ENCODE measurements around the gene IDUA. TPM values are rescaled to one million over a fixed set of nuclear protein-coding genes. Genes with fewer than 3 reads are reported as not detected.

IDUA gene
- total and polyA plus RNA-seq, 2 donors (not counting 1 experiment from before 2014, with no cell fraction given), result 57.0 to 67.4 TPM

DNA sequence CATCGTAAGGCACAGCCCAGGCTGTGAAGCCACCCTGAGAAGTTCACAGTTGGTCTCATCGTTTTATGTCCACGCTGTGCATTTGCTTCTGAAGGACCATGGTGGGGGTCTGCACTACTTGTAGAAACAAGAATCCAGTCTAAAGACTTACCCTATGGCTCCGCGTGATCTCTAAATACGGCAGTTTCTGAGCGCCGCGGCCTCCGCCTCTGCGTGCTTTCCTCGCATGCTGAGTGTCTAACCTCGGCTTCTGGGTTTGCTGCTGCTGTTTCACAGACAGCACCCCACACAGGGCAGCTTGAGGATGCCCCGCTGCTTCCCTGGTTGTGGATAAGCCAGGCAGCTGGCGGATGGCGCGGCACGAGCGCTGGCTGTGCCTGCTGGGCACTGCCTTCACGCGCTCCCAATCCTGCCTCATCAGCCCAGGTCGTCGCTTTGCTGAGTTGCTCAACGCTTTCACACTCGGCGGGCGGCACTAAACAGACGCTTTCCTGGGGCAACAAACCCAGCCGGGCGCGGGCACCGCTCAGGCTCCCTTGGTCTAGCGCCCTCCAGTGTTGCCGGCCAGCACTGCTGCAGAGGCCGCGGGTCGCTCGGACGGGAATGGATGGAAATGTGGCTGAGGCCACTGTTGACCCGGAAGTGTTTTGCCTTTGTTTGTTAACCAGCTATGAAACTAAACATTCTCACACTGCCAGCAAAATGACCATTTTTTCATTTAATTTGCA is 63.8 kb downstream of the IDUA start:
- no peak overlapping the region for H3K27ac Mint-ChIP-seq
- H3K27me3 ChIP-seq (replicated peaks in 1 of 4; ENCODE audit: control extremely low read depth in 1 of 4, control insufficient read depth in 3 of 4, insufficient read depth in 4 of 4, low read length in 3 of 4), result peaks cover 0 to 15% (median 4%) of the 10 kb centered on the region in 4 experiments
- H3K9me3 ChIP-seq (ENCODE audit: control extremely low read depth in 1 of 3, control insufficient read depth in 2 of 3, insufficient read depth in 1 of 3, low read length in 2 of 3), result peaks cover 0 to 30% (median 0%) of the 10 kb centered on the region in 3 donors
- peaks cover 5% of the 10 kb centered on the region for H3K4me1 Mint-ChIP-seq
- no peak overlapping the region for H3K27ac ChIP-seq (ENCODE audit: low read length in 2 of 2)
- 89% methylated on average over 39 of the region's 40 CpGs for WGBS (ENCODE audit: insufficient coverage)
- H3K36me3 ChIP-seq (replicated peaks in 1 of 2; ENCODE audit: control extremely low read depth in 1 of 2, control insufficient read depth in 1 of 2, extremely low read depth in 1 of 2, insufficient read depth in 2 of 2, low read length in 1 of 2), result no peaks in the 10 kb centered on the region
- intact Hi-C loops (cut with micrococcal nuclease), result no loop called here
- peaks cover 12% of the 10 kb centered on the region for H3K27me3 Mint-ChIP-seq
- DNase-seq (no peak), ATAC-seq (ENCODE audit: low read depth) (no peak)
- CTCF ChIA-PET, result interaction anchor here (1.1 kb wide), 1 partner anchor 23 kb away, joined by 3 read pairs; no protein-coding TSS in a partner anchor
- no peaks in the 10 kb centered on the region for H3K79me2 ChIP-seq (ENCODE audit: control insufficient read depth, insufficient read depth, low read length)
- no peak overlapping the region for H2AFZ ChIP-seq (ENCODE audit: insufficient read depth, low read depth, low read length, poor library complexity, severe bottlenecking)
- H3K4me2 ChIP-seq (replicated peaks; ENCODE audit: low read depth, low read length, poor library complexity, severe bottlenecking), result no peak overlapping the region
- no peaks in the 10 kb centered on the region for H4K20me1 ChIP-seq (ENCODE audit: control insufficient read depth, insufficient read depth, low read length, poor library complexity, severe bottlenecking)
- no peak overlapping the region for H3K4me3 Mint-ChIP-seq
- H3K9ac ChIP-seq (ENCODE audit: low read length), result no peak overlapping the region
- no peak overlapping the region for H3K4me3 ChIP-seq (ENCODE audit: control extremely low read depth in 1 of 5, extremely low read depth in 1 of 5, insufficient read depth in 1 of 5, low read depth in 2 of 5, low read length in 4 of 5)
- H3K9me3 Mint-ChIP-seq (ENCODE audit: insufficient read depth), result no peaks in the 10 kb centered on the region
- POLR2A ChIA-PET, result no interaction called here
- peaks cover 3 to 9% of the 10 kb centered on the region in 2 donors for H3K4me1 ChIP-seq (ENCODE audit: control insufficient read depth in 2 of 2, insufficient read depth in 2 of 2, low read length in 2 of 2)
- TF ChIP-seq, protein P1, sequence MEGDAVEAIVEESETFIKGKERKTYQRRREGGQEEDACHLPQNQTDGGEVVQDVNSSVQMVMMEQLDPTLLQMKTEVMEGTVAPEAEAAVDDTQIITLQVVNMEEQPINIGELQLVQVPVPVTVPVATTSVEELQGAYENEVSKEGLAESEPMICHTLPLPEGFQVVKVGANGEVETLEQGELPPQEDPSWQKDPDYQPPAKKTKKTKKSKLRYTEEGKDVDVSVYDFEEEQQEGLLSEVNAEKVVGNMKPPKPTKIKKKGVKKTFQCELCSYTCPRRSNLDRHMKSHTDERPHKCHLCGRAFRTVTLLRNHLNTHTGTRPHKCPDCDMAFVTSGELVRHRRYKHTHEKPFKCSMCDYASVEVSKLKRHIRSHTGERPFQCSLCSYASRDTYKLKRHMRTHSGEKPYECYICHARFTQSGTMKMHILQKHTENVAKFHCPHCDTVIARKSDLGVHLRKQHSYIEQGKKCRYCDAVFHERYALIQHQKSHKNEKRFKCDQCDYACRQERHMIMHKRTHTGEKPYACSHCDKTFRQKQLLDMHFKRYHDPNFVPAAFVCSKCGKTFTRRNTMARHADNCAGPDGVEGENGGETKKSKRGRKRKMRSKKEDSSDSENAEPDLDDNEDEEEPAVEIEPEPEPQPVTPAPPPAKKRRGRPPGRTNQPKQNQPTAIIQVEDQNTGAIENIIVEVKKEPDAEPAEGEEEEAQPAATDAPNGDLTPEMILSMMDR (IDR thresholded peaks at IDR 0.05), result no peak
- no peak for TF ChIP-seq EZH2 (IDR thresholded peaks at IDR 0.05; ENCODE audit: borderline replicate concordance, insufficient read depth, low read depth, low read length, poor library complexity, severe bottlenecking)

- DNase-seq (no peak), ATAC-seq (ENCODE audit: low read depth) (no peak)
- no peak overlapping the region for H3K4me3 Mint-ChIP-seq
- no peak overlapping the region for H3K4me3 ChIP-seq (ENCODE audit: control extremely low read depth in 1 of 5, extremely low read depth in 1 of 5, insufficient read depth in 1 of 5, low read depth in 2 of 5, low read length in 4 of 5)
- H4K20me1 ChIP-seq (ENCODE audit: control insufficient read depth, insufficient read depth, low read length, poor library complexity, severe bottlenecking), result no peaks in the 10 kb centered on the region
- intact Hi-C loops (cut with micrococcal nuclease), result no loop called here
- no peak overlapping the region for H3K9ac ChIP-seq (ENCODE audit: low read length)
- no peaks in the 10 kb centered on the region for H3K36me3 ChIP-seq (replicated peaks in 1 of 2; ENCODE audit: control extremely low read depth in 1 of 2, control insufficient read depth in 1 of 2, extremely low read depth in 1 of 2, insufficient read depth in 2 of 2, low read length in 1 of 2)
- TF ChIP-seq EZH2 (IDR thresholded peaks at IDR 0.05; ENCODE audit: borderline replicate concordance, insufficient read depth, low read depth, low read length, poor library complexity, severe bottlenecking), result no peak
- TF ChIP-seq, protein P1 (IDR thresholded peaks at IDR 0.05), result no peak
- no peaks in the 10 kb centered on the region for H3K9me3 Mint-ChIP-seq (ENCODE audit: insufficient read depth)
- H3K27me3 ChIP-seq (replicated peaks in 1 of 4; ENCODE audit: control extremely low read depth in 1 of 4, control insufficient read depth in 3 of 4, insufficient read depth in 4 of 4, low read length in 3 of 4), result peaks cover 0 to 13% (median 4%) of the 10 kb centered on the region in 4 experiments
- H3K27me3 Mint-ChIP-seq, result peaks cover 12% of the 10 kb centered on the region
- no peak overlapping the region for H2AFZ ChIP-seq (ENCODE audit: insufficient read depth, low read depth, low read length, poor library complexity, severe bottlenecking)
- POLR2A ChIA-PET, result interaction anchor here (0.5 kb wide), 1 partner anchor 206 kb away, joined by 3 read pairs; no protein-coding TSS in a partner anchor
- H3K9me3 ChIP-seq (ENCODE audit: control extremely low read depth in 1 of 3, control insufficient read depth in 2 of 3, insufficient read depth in 1 of 3, low read length in 2 of 3), result peaks cover 0 to 30% (median 0%) of the 10 kb centered on the region in 3 donors
- no peak overlapping the region for H3K27ac Mint-ChIP-seq
- peaks cover 12% of the 10 kb centered on the region for H3K4me1 Mint-ChIP-seq
- WGBS (ENCODE audit: insufficient coverage), result 68% methylated on average over 3 of the region's 9 CpGs
- H3K4me2 ChIP-seq (replicated peaks; ENCODE audit: low read depth, low read length, poor library complexity, severe bottlenecking), result no peak overlapping the region
- CTCF ChIA-PET, result interaction anchor here (1.1 kb wide), 1 partner anchor 22 kb away, joined by 3 read pairs; no protein-coding TSS in a partner anchor
- H3K79me2 ChIP-seq (ENCODE audit: control insufficient read depth, insufficient read depth, low read length), result no peaks in the 10 kb centered on the region
- peaks cover 8 to 17% of the 10 kb centered on the region in 2 donors for H3K4me1 ChIP-seq (ENCODE audit: control insufficient read depth in 2 of 2, insufficient read depth in 2 of 2, low read length in 2 of 2)
- H3K27ac ChIP-seq (ENCODE audit: low read length in 2 of 2), result no peak overlapping the region
Observed at GRCh38 chr4:1051472-1051871, 64.6 kb downstream of the IDUA start.

Data from B cell (primary cell).